ENCODE data around the gene TRIM10.
"Not testable (repeated sequence)": the region's sequence is repeated elsewhere in the genome, so short reads cannot be mapped to it uniquely, and the experiment has no call there.

The TRIM10 gene

DNA sequence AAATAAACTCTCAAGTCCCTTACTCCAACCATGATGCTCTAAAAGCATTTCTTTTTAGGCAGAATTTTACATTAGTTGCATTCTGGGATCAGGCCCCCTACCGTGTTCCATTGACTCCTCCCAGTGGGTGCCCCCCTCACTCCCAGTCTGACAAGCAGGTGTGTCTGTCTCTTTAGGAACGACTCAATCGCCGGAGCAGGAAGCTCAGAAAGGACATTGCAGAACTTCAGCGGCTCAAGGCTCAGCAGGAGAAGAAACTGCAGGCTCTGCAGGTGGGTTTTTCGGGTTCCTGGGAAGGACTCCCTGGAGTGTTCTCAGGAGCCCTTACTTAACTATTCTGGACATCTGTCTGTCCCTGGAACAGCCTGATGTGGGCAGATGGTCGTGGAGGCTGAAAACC, 15.2 kb downstream of the TRIM10 start:
- TF ChIP-seq, protein P1, sequence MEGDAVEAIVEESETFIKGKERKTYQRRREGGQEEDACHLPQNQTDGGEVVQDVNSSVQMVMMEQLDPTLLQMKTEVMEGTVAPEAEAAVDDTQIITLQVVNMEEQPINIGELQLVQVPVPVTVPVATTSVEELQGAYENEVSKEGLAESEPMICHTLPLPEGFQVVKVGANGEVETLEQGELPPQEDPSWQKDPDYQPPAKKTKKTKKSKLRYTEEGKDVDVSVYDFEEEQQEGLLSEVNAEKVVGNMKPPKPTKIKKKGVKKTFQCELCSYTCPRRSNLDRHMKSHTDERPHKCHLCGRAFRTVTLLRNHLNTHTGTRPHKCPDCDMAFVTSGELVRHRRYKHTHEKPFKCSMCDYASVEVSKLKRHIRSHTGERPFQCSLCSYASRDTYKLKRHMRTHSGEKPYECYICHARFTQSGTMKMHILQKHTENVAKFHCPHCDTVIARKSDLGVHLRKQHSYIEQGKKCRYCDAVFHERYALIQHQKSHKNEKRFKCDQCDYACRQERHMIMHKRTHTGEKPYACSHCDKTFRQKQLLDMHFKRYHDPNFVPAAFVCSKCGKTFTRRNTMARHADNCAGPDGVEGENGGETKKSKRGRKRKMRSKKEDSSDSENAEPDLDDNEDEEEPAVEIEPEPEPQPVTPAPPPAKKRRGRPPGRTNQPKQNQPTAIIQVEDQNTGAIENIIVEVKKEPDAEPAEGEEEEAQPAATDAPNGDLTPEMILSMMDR (IDR thresholded peaks at IDR 0.05; ENCODE audit: low read depth, low read length, missing control alignments), result no peak
- DNase-seq (ENCODE audit: low read depth), result no peak
- H3K4me3 ChIP-seq (ENCODE audit: low read depth, low read length), result no peak overlapping the region

DNA sequence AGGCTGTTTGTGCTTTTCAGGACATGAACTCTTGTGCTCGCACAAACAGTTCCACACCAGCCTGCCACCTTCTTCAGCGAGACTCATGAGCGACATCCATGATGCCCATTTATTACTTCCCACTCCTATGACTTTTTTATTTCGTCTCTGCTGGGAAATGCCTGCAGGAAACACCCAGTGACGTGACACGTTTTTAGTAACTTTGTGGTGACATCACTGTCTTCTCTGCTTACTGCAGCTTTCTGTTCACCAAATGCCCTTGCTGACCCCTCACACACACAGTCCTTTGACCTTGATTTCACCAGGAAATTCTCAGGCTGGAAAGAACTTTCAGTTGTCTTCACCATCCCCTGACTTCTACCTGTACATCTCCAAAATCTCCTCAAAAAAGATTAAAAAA, 16.2 kb downstream of the TRIM10 start:
- DNase-seq (ENCODE audit: low read depth), result no peak
- no peak overlapping the region for H3K4me3 ChIP-seq (ENCODE audit: low read depth, low read length)
- TF ChIP-seq, protein P1 (IDR thresholded peaks at IDR 0.05; ENCODE audit: low read depth, low read length, missing control alignments), result no peak

DNA sequence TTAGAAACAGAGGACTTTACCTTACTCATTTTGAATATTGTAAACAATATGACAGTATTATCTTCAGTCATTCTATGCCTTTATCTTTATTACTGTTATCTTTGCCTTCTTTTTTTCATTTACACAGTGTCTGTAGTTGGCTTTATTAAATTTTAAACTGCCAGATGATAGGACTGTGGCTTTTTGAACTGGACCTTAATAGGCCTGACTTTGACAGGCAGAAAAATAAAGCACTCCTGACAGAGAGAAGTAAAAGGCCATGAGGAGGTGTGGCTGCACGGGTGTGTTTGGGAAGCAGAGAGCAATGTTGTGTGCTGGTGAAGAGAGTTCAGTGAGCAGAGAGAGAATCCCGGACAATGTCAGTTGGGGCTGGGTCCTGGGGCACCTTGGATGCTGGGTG, 17.2 kb downstream of the TRIM10 start:
- H3K4me3 ChIP-seq (ENCODE audit: low read depth, low read length), result no peak overlapping the region
- DNase-seq (ENCODE audit: low read depth), result no peak

DNA sequence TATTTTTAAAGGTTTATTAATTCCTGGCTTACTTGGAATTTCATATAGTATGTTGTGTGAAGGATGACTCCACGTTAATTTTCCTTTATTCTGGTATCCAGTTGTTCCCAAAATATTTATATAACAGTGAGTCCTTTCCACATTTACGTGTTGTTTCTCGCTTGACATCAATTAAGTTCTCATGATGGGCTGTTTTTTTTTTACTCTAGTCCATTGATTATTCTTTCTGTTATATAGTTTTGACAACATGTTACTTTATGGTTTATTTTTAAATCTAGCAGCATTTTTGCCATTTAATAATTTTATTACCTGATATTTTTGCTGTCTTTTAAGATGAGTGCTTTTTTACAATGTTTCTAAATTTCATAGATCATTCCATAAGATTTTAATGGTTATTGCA, 18.3 kb downstream of the TRIM10 start:
- no peak overlapping the region for H3K4me3 ChIP-seq (ENCODE audit: low read depth, low read length)
- no peak for DNase-seq (ENCODE audit: low read depth)
- TF ChIP-seq, protein P1 (IDR thresholded peaks at IDR 0.05; ENCODE audit: low read depth, low read length, missing control alignments), result no peak

More for the DNA sequence above, 17.2 kb downstream of the TRIM10 start:
- TF ChIP-seq, protein P1 (IDR thresholded peaks at IDR 0.05; ENCODE audit: low read depth, low read length, missing control alignments), result no peak

DNA sequence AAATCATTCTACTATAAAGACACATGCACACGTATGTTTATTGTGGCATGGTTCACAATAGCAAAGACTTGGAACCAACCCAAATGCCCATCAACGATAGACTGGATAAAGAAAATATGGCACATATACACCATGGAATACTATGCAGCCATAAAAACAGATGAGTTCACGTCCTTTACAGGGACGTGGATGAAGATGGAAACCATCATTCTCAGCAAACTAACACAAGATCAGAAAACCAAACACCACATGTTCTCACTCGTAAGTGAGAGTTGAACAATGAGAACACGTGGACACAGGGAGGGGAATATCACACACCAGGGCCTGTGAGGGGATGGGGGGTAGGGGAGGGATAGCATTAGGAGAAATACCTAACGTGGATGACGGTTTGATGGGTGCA, 20.8 kb downstream of the TRIM10 start:
- H3K4me3 ChIP-seq (ENCODE audit: low read depth, low read length); DNase-seq (ENCODE audit: low read depth): not testable (repeated sequence)

DNA sequence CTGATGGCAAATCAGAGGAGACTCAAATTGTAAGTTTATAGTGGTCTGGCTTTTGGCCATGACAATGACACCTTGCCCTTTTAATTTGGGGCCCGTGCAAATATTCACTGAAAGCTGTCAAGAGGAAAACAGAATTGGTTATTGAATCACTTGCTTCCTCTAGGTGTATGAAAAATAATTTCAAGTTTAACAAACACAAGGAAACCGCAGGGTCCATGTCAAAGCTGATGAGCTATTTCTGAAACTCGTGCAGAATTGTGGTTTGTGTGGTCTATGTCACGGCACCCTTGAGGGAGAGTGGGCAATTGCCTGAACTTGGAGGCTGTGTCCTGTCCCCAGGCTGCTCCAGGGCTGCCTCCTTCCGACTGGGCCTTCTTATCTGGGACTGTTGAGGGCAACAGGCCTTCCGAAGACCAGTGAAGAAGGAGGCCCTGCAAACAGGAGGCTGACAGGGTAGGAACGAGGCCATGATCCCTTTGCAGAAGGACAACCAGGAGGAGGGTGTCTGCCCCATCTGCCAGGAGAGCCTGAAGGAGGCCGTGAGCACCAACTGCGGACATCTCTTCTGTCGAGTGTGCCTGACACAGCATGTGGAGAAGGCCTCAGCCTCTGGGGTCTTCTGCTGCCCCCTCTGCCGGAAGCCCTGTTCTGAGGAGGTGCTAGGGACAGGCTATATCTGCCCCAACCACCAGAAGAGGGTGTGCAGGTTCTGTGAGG, 24.3 kb downstream of the TRIM10 start:
- H3K4me3 ChIP-seq (ENCODE audit: low read depth, low read length), result no peak overlapping the region
- TF ChIP-seq, protein P1 (IDR thresholded peaks at IDR 0.05; ENCODE audit: low read depth, low read length, missing control alignments), result no peak
- DNase-seq (ENCODE audit: low read depth), result no peak

DNA sequence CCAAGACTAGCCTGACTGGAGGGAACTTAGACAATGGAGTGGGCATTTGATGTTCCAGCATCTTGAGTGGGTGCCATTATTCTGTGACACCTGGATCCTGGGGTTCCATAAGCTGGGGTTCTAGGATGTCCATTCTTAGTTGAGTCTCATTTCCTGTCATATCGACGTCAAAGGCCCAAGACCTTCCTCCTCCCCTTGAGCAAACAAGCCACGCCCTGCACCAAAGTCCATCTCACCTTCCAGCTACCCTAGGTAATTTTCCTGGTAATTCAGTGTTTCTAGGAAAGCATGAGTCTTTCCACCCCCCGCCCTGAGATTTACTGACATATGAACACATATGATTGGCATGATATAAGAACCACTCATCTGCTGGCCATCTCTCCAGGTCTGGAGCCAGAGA, 25.3 kb downstream of the TRIM10 start, which contains the start of gene TRIM40:
TSS of gene TRIM40 (plus strand) at position 384 of the 400 bp plus-strand sequence. CDS start 897 bp downstream, outside the sequence.
- DNase-seq (ENCODE audit: low read depth), result no peak
- H3K4me3 ChIP-seq (ENCODE audit: low read depth, low read length), result no peak within 1 kb of the TSS
- TF ChIP-seq, protein P1 (IDR thresholded peaks at IDR 0.05; ENCODE audit: low read depth, low read length, missing control alignments), result no peak

All from GM12864 (cell line).